Adrenal gland (tissue), 12 donors: ENCODE data around the gene CCDC3. TPM values are rescaled to one million over a fixed set of nuclear protein-coding genes. Genes with fewer than 3 reads are reported as not detected.

Source experiments
- DNase-seq, 7 donors: peaks; one replicate each; pipeline ENCODE4 v3.0.0-alpha.2; 2019 to 2020
- H3K27ac ChIP-seq, 5 donors: fragments of 200-600 bp; sonication (generic) in 4 of 5; 1 replicate in 3 of 5; 2 replicates in 2 of 5; pipeline versions ENCODE4 v1.5.1 to v1.8.0; 2016 to 2020; ENCODE audit warnings: mild to moderate bottlenecking in 1 of 5
- H3K27me3 ChIP-seq: fragments of 200-600 bp; 2 replicates; pipeline ENCODE4 v1.8.0; 2021
- H3K36me3 ChIP-seq, 2 donors: fragments of 200-600 bp; replicated peaks in 1 of 2; 1 replicate in 1 of 2; 2 replicates in 1 of 2; pipeline versions ENCODE4 v1.5.1 to v1.8.0; 2018 to 2022
- H3K4me1 ChIP-seq, 2 donors: fragments of 200-600 bp; replicated peaks in 1 of 2; 1 replicate in 1 of 2; 2 replicates in 1 of 2; pipeline versions ENCODE4 v1.5.1 to v1.8.0; 2018 to 2021
- H3K4me3 ChIP-seq, 4 donors: fragments of 200-600 bp; sonication (generic) in 3 of 4; one replicate each; pipeline ENCODE4 v1.5.1; 2016 to 2018
- H3K9me3 ChIP-seq, 3 donors: fragments of 200-600 bp; sonication (generic) in 1 of 3; replicated peaks in 1 of 3; 1 replicate in 2 of 3; 2 replicates in 1 of 3; pipeline versions ENCODE4 v1.5.1 to v1.8.0; 2016 to 2021
- POLR2A ChIP-seq, 2 donors: fragments of 450-650 bp; IDR thresholded peaks; one replicate each; pipeline ENCODE4 v1.6.1; 2017; ENCODE audit warnings: antibody characterized with exemption in 2 of 2, mild to moderate bottlenecking in 2 of 2, moderate library complexity in 1 of 2
- WGBS, 4 donors: extraction: QIAGEN DNeasy Blood & Tissue Kit in 2 of 4; methylation state at CpG; one replicate each; pipeline versions ENCODE4 v1.1.5 to v1.1.7; 2013 to 2017; 5-methylcytosine and 5-hydroxymethylcytosine counted together
- intact Hi-C, 2 donors: fragments of 100-400 bp; cut with DNase I; formaldehyde crosslinking; loops; one replicate each; pipeline versions ENCODE4 v1.14.1 to v1.15.0; 2022 to 2023
- polyA plus RNA-seq, 3 donors: library from polyadenylated mRNA; stranded (reverse); fragments of 200-250 nt in 2 of 3; fragments of 350-450 nt in 1 of 3; fragmentation: Illumina TruSeq in 1 of 3; extraction: RNeasy Lipid Tissue Mini Kit (QIAGEN cat#74804) in 1 of 3; gene quantifications; one replicate each; pipeline ENCODE4 v1.2.3, GENCODE V29; 2013 to 2014
- total RNA-seq, 9 donors: library from RNA; depleted of rRNA in 4 of 9; stranded (reverse); fragments of >200 nt in 4 of 9; fragments of 120-200 nt in 1 of 9; fragmentation: NEBNext Ultra II Directional in 1 of 9; extraction: Animal tissue kit (Norgen Biotek cat#: 25700) in 1 of 9; gene quantifications; one replicate each; pipeline versions ENCODE4 v1.1.0 to v1.2.4, GENCODE V29; 2013 to 2023
- TF ChIP-seq, protein P1 (sequence below), 6 experiments: fragments of 450-650 bp in 4 of 6; fragments of 200-600 bp in 2 of 6; sonication (generic) in 1 of 6; IDR thresholded peaks; 1 replicate in 5 of 6; 2 replicates in 1 of 6; pipeline versions ENCODE4 v1.5.1 to v1.8.0; 2016 to 2021; ENCODE audit warnings: antibody characterized with exemption in 6 of 6, mild to moderate bottlenecking in 2 of 6, moderate library complexity in 1 of 6
- donor health status: healthy with polysubstance abuse.
- donor health status: Bipolar disorder and iron deficiency.
- donor health status: DM: yes; HTN: yes; CAD: no.
- donor health status: DM: no; HTN: no; CAD: no.
- donor health status: DM: no; HTN: no; CAD: no.
- donor health status: DM: yes; HTN: yes; CAD: no.

Gene CCDC3
- total and polyA plus RNA-seq, 12 donors = 1.6 to 9.9 (median 5.8) TPM

DNA sequence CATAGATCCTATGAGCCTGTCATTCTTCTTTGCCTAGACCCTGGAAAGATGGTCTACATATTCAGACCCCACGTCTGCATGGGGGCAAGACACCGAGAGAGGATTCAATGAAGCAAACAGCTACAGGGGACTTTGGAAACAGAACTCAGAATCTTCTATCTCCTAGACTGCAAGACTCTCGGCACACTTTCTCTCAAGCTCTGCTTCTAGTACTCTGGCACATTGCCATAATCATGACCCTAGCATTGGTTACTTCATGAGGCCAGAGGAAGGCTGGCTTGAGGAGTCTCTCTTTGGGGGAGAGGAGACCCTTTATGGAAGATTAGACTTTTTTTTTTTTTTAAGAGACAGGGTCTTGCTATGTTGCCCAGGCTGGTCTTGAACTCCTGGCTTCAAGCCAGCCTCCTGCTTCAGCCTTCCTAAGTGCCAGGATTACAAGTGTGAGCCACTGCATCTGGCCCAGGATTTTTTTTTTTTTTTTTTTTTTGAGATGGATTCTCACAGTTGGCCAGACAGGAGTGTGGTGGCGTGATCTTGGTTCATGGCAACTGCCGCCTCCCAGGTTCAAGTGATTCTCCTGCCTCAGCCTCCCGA, 20.7 kb downstream of the CCDC3 start:
- H3K4me3 ChIP-seq = no peak overlapping the region
- no peak for TF ChIP-seq POLR2A (IDR thresholded peaks at IDR 0.05)
- TF ChIP-seq, protein P1, sequence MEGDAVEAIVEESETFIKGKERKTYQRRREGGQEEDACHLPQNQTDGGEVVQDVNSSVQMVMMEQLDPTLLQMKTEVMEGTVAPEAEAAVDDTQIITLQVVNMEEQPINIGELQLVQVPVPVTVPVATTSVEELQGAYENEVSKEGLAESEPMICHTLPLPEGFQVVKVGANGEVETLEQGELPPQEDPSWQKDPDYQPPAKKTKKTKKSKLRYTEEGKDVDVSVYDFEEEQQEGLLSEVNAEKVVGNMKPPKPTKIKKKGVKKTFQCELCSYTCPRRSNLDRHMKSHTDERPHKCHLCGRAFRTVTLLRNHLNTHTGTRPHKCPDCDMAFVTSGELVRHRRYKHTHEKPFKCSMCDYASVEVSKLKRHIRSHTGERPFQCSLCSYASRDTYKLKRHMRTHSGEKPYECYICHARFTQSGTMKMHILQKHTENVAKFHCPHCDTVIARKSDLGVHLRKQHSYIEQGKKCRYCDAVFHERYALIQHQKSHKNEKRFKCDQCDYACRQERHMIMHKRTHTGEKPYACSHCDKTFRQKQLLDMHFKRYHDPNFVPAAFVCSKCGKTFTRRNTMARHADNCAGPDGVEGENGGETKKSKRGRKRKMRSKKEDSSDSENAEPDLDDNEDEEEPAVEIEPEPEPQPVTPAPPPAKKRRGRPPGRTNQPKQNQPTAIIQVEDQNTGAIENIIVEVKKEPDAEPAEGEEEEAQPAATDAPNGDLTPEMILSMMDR (IDR thresholded peaks at IDR 0.05) = no peak
- no peaks in the 10 kb centered on the region for H3K4me1 ChIP-seq
- H3K9me3 ChIP-seq = no peaks in the 10 kb centered on the region
- WGBS, 4 donors = 65 to 77% (median 72%) methylated on average over 6 of the region's 6 CpGs
- DNase-seq = no peak
- intact Hi-C loops = no loop called here
- no peaks in the 10 kb centered on the region for H3K36me3 ChIP-seq
- H3K27me3 ChIP-seq = no peaks in the 10 kb centered on the region
- no peak overlapping the region for H3K27ac ChIP-seq

DNA sequence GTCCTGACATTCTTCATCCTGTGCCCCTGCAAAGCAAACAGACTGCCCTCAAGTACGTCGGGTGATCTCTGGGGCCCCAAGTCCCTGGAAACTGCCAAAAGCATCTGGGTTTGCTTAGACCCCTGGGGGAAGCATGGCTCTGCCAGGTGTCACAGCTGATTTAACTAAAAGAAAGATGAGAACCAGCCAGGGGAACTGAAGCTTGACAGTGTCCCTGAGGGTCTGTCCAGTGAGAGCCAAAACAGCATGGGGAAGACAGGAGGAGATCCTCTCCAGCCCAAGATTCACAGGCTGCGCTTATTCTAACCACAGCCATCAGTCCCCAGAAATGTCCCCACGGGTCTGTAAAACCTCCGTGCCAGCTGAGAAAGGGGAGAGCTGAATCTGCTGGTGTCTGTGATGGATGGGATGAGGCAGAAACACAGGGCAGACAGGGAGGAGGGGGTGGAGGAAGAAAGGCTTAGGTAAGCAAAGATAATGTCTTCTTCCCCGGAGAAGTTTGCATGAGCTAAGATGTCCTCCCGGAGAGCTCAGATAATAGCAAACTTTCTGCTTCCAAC, 21.3 kb downstream of the CCDC3 start:
- DNase-seq = no peak
- H3K27me3 ChIP-seq = no peaks in the 10 kb centered on the region
- no peaks in the 10 kb centered on the region for H3K36me3 ChIP-seq
- no peak for TF ChIP-seq POLR2A (IDR thresholded peaks at IDR 0.05)
- TF ChIP-seq, protein P1 (IDR thresholded peaks at IDR 0.05) = no peak
- H3K9me3 ChIP-seq = no peaks in the 10 kb centered on the region
- no peak overlapping the region for H3K27ac ChIP-seq
- no peak overlapping the region for H3K4me3 ChIP-seq
- intact Hi-C loops = no loop called here
- H3K4me1 ChIP-seq = no peaks in the 10 kb centered on the region
- WGBS, 4 donors = 27 to 44% (median 36%) methylated on average over 7 of the region's 7 CpGs

DNA sequence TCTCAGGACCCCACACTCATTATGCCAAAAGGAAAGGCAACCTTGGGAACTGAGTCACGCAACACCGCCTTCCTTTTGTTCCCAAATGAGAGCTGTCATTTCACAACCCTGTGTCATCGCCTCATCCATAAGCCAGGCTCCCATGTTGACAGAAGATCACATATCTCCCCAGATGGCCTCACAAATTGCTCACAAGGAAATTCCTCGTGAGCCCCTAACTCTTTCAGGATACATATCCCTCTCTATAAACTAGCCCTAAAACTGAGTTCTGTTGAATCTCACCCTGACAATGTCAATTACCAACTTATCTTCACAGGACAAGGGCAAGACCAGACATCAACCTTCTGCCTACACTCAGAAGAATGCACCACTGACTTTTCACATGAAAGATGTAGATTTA, 22.6 kb downstream of the CCDC3 start:
- 67 to 90% (median 85%) methylated on average over 4 of the region's 4 CpGs for WGBS, 4 donors
- intact Hi-C loops = no loop called here
- TF ChIP-seq, protein P1 (IDR thresholded peaks at IDR 0.05) = no peak
- no peak for TF ChIP-seq POLR2A (IDR thresholded peaks at IDR 0.05)
- Histone ChIP-seq H3K4me3 (no peak overlapping the region), H3K4me1 (no peaks in the 10 kb centered on the region), H3K27me3 (no peaks in the 10 kb centered on the region), H3K27ac (no peak overlapping the region), H3K9me3 (no peaks in the 10 kb centered on the region), H3K36me3 (no peaks in the 10 kb centered on the region)
- DNase-seq = no peak

DNA sequence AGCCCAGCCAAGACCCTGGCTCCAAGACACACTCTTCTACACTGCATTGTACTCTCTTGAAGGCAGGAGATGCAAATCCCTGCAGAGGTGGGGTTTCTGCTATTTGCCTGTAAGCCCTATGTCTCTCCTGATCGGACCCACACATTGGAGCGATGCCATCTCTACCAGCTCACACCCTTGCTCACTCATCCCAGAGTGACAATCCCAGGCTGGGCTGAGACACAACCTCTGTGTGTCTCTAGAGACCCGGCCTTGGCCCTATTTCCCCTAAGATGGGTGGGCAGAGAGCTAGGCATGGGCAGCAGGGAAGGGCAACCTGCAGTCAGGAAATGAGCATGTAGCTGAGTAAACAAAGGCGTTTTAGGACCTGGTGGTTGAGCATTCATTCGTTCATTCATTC, 25.6 kb downstream of the CCDC3 start:
- WGBS, 4 donors = 72 to 88% (median 81%) methylated on average over 4 to 5 of the region's 5 CpGs
- Histone ChIP-seq H3K27me3 (no peaks in the 10 kb centered on the region), H3K27ac (no peak overlapping the region), H3K4me1 (no peaks in the 10 kb centered on the region), H3K36me3 (no peaks in the 10 kb centered on the region), H3K9me3 (no peaks in the 10 kb centered on the region), H3K4me3 (no peak overlapping the region)
- DNase-seq = no peak
- TF ChIP-seq POLR2A (IDR thresholded peaks at IDR 0.05) = no peak
- TF ChIP-seq, protein P1 (IDR thresholded peaks at IDR 0.05) = no peak
- intact Hi-C loops = no loop called here
